Adrenal gland (tissue), 12 donors: ENCODE results near the gene ADCY4. TPM values are rescaled to one million over a fixed set of nuclear protein-coding genes. Genes with fewer than 3 reads are reported as not detected.
A peak's percentile ranks its signal among the peaks of the same experiment; 100 is the strongest.

Experiments used
- DNase-seq, 7 donors: peaks; one replicate each; pipeline ENCODE4 v3.0.0-alpha.2; 2019 to 2020
- H3K27ac ChIP-seq, 5 donors: fragments of 200-600 bp; sonication (generic) in 4 of 5; 1 replicate in 3 of 5; 2 replicates in 2 of 5; pipeline versions ENCODE4 v1.5.1 to v1.8.0; 2016 to 2020; ENCODE audit warnings: mild to moderate bottlenecking in 1 of 5
- H3K27me3 ChIP-seq: fragments of 200-600 bp; 2 replicates; pipeline ENCODE4 v1.8.0; 2021
- H3K36me3 ChIP-seq, 2 donors: fragments of 200-600 bp; replicated peaks in 1 of 2; 1 replicate in 1 of 2; 2 replicates in 1 of 2; pipeline versions ENCODE4 v1.5.1 to v1.8.0; 2018 to 2022
- H3K4me1 ChIP-seq, 2 donors: fragments of 200-600 bp; replicated peaks in 1 of 2; 1 replicate in 1 of 2; 2 replicates in 1 of 2; pipeline versions ENCODE4 v1.5.1 to v1.8.0; 2018 to 2021
- H3K4me3 ChIP-seq, 4 donors: fragments of 200-600 bp; sonication (generic) in 3 of 4; one replicate each; pipeline ENCODE4 v1.5.1; 2016 to 2018
- H3K9me3 ChIP-seq, 3 donors: fragments of 200-600 bp; sonication (generic) in 1 of 3; replicated peaks in 1 of 3; 1 replicate in 2 of 3; 2 replicates in 1 of 3; pipeline versions ENCODE4 v1.5.1 to v1.8.0; 2016 to 2021
- CTCF ChIP-seq, 6 experiments: fragments of 450-650 bp in 4 of 6; fragments of 200-600 bp in 2 of 6; sonication (generic) in 1 of 6; IDR thresholded peaks; 1 replicate in 5 of 6; 2 replicates in 1 of 6; pipeline versions ENCODE4 v1.5.1 to v1.8.0; 2016 to 2021; ENCODE audit warnings: antibody characterized with exemption in 6 of 6, mild to moderate bottlenecking in 2 of 6, moderate library complexity in 1 of 6
- POLR2A ChIP-seq, 2 donors: fragments of 450-650 bp; IDR thresholded peaks; one replicate each; pipeline ENCODE4 v1.6.1; 2017; ENCODE audit warnings: antibody characterized with exemption in 2 of 2, mild to moderate bottlenecking in 2 of 2, moderate library complexity in 1 of 2
- WGBS, 4 donors: extraction: QIAGEN DNeasy Blood & Tissue Kit in 2 of 4; methylation state at CpG; one replicate each; pipeline versions ENCODE4 v1.1.5 to v1.1.7; 2013 to 2017; 5-methylcytosine and 5-hydroxymethylcytosine counted together
- intact Hi-C, 2 donors: fragments of 100-400 bp; cut with DNase I; formaldehyde crosslinking; loops; one replicate each; pipeline versions ENCODE4 v1.14.1 to v1.15.0; 2022 to 2023
- polyA plus RNA-seq, 3 donors: library from polyadenylated mRNA; stranded (reverse); fragments of 200-250 nt in 2 of 3; fragments of 350-450 nt in 1 of 3; fragmentation: Illumina TruSeq in 1 of 3; extraction: RNeasy Lipid Tissue Mini Kit (QIAGEN cat#74804) in 1 of 3; gene quantifications; one replicate each; pipeline ENCODE4 v1.2.3, GENCODE V29; 2013 to 2014
- total RNA-seq, 9 donors: library from RNA; depleted of rRNA in 4 of 9; stranded (reverse); fragments of >200 nt in 4 of 9; fragments of 120-200 nt in 1 of 9; fragmentation: NEBNext Ultra II Directional in 1 of 9; extraction: Animal tissue kit (Norgen Biotek cat#: 25700) in 1 of 9; gene quantifications; one replicate each; pipeline versions ENCODE4 v1.1.0 to v1.2.4, GENCODE V29; 2013 to 2023
- donor health status: healthy with polysubstance abuse.
- donor health status: Bipolar disorder and iron deficiency.
- donor health status: DM: yes; HTN: yes; CAD: no.
- donor health status: DM: no; HTN: no; CAD: no.
- donor health status: DM: no; HTN: no; CAD: no.
- donor health status: DM: yes; HTN: yes; CAD: no.

The ADCY4 gene
- total and polyA plus RNA-seq, 12 donors = 3.9 to 70.1 (median 13.1) TPM

- Histone ChIP-seq H3K9me3 (no peaks in the 10 kb centered on the region), H3K4me3 (no peak overlapping the region)
- 79 to 90% (median 86%) methylated on average over 3 of the region's 3 CpGs for WGBS, 4 donors
Measured at GRCh38 chr14:24282736-24283135, 52.1 kb downstream of the ADCY4 start.

GRCh38 chr14:24281636-24282035 is 53.2 kb downstream of the ADCY4 start:
- no peaks in the 10 kb centered on the region for H3K9me3 ChIP-seq
- peak overlapping the region in 2 of 5 donors; percentile 26 to 32 for H3K27ac ChIP-seq
- TF ChIP-seq POLR2A (IDR thresholded peaks at IDR 0.05) (no peak), CTCF (IDR thresholded peaks at IDR 0.05) (no peak)
- intact Hi-C loops = no loop called here
- H3K36me3 ChIP-seq = no peaks in the 10 kb centered on the region
- H3K4me3 ChIP-seq = no peak overlapping the region
- H3K27me3 ChIP-seq = no peaks in the 10 kb centered on the region
- 82 to 92% (median 86%) methylated on average over 6 to 7 of the region's 7 CpGs for WGBS, 4 donors
- peaks cover 0 to 5% of the 10 kb centered on the region in 2 donors for H3K4me1 ChIP-seq
- DNase-seq = no peak

More at GRCh38 chr14:24282736-24283135, 52.1 kb downstream of the ADCY4 start:
- peaks cover 0 to 5% of the 10 kb centered on the region in 2 donors for H3K4me1 ChIP-seq
- H3K36me3 ChIP-seq = no peaks in the 10 kb centered on the region
- no peaks in the 10 kb centered on the region for H3K27me3 ChIP-seq
- no peak for DNase-seq
- intact Hi-C loops = no loop called here
- no peak for TF ChIP-seq CTCF (IDR thresholded peaks at IDR 0.05)
- no peak for TF ChIP-seq POLR2A (IDR thresholded peaks at IDR 0.05)
- no peak overlapping the region for H3K27ac ChIP-seq

DNA sequence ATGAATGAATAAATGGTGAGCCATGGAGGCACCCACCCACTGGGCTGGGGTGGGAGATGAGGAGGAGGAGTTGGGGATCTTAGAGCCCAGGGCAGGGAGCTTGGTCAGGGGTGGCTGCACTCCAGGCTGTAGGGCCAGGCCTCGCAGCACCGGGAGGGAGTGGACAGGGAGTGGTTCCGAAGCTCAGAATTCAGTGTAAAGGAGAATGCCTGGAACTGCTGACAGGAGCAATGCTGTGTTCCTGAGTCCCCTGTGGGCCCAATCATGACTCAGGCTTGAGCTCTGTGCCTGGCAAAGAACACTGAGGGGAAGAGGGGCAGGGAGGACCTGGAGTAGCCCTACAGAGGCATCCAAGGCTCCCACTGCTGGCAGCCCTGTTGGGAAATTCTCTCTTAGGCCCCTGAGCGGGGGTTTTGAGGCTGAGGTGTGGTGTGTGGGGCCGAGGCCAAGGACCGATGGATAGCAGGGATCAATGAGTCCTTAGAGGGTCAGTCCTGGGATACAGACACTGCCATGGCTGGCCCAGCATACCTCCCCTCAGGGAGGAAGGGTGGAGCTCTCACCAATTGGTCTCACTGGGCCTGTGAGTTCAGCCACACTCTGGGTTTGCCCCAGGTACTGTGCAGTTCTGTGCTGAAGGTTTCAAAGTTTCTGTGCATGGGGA is 53.9 kb downstream of the ADCY4 start:
- H3K27ac ChIP-seq = no peak overlapping the region
- no peaks in the 10 kb centered on the region for H3K27me3 ChIP-seq
- no peaks in the 10 kb centered on the region for H3K36me3 ChIP-seq
- no peak for TF ChIP-seq CTCF (IDR thresholded peaks at IDR 0.05)
- TF ChIP-seq POLR2A (IDR thresholded peaks at IDR 0.05) = no peak
- DNase-seq = no peak
- H3K9me3 ChIP-seq = no peaks in the 10 kb centered on the region
- 83 to 92% (median 86%) methylated on average over 6 of the region's 6 CpGs for WGBS, 4 donors
- H3K4me3 ChIP-seq = no peak overlapping the region
- intact Hi-C loops = no loop called here
- peaks cover 0 to 5% of the 10 kb centered on the region in 2 donors for H3K4me1 ChIP-seq

DNA sequence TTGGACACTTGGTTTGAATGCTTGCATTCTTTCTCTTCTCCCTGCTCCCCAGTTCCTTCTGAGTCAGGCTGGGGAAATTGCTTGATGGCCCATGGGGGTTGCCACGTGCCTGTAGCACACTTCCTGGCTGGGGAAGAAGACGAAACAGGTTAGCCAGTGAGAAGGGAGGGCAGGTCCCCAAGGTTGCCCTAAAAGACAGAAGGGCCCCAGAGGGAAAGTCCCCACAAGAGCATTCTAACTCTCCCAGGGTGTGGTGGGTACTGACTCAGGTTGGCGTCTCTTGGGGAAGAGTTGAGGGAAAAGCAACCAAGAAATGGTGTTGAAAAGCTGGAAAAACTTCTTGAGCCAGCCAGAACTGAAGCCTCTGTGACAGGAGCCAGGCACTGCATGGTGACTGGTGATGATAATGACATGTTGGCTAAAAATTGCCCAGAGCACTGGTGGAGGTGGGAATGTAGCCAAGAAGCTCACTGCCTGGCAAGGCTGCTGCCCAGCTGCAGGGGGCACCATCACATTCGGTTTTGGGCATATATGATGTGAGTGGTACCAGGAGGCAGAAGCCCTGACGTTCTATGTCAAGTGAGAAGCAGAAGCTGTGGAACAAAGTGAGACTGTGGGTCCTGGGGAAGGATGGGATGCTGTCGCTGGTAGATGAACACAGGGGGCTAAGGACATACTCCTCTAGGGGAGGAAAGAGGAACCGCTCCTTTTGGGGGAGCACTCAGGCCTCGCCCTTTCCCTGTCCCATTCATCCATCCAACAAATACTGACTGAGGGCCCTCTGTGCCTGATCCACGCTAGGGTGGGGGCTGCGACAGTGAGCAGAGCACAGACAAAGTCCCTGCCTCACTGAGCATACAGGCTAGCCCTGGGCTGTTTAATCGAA is 55.3 kb downstream of the ADCY4 start:
- Histone ChIP-seq H3K4me1 (peaks cover 0 to 5% of the 10 kb centered on the region in 2 donors), H3K27ac (peak overlapping the region in 1 of 5 donors; percentile 34), H3K9me3 (no peaks in the 10 kb centered on the region), H3K27me3 (no peaks in the 10 kb centered on the region), H3K36me3 (no peaks in the 10 kb centered on the region), H3K4me3 (no peak overlapping the region)
- TF ChIP-seq POLR2A (IDR thresholded peaks at IDR 0.05) (no peak), CTCF (IDR thresholded peaks at IDR 0.05) (no peak)
- intact Hi-C loops = no loop called here
- peak in 2 of 7 donors; percentile 38 to 78 for DNase-seq
- 63 to 79% (median 76%) methylated on average over 7 to 11 of the region's 11 CpGs for WGBS, 4 donors
